Measurements from ENCODE around the gene KLF5.

DNA sequence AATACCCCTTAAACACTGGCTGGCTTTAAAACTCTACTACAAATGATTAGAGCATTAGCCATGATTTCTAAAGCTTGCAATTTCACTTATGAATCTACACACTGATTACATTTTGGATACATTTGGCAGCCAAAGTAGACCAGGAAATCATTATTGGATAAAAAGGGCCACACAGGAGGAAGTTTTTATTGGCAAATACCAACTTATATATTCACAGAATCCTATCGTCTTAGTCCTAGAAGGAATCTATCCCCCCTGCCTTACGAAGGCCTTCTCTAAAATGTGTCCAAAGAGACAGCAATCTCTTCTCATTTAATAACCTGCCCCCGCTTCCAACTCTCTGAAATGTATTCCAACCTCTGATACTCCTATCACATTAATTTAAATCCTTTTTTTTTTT lies 52.5 kb downstream of the KLF5 start:
- TF ChIP-seq POLR2A (IDR thresholded peaks at IDR 0.05; ENCODE audit: low read depth) (no peak), EP300 (IDR thresholded peaks at IDR 0.05) (no peak)
- TF ChIP-seq, protein P1, sequence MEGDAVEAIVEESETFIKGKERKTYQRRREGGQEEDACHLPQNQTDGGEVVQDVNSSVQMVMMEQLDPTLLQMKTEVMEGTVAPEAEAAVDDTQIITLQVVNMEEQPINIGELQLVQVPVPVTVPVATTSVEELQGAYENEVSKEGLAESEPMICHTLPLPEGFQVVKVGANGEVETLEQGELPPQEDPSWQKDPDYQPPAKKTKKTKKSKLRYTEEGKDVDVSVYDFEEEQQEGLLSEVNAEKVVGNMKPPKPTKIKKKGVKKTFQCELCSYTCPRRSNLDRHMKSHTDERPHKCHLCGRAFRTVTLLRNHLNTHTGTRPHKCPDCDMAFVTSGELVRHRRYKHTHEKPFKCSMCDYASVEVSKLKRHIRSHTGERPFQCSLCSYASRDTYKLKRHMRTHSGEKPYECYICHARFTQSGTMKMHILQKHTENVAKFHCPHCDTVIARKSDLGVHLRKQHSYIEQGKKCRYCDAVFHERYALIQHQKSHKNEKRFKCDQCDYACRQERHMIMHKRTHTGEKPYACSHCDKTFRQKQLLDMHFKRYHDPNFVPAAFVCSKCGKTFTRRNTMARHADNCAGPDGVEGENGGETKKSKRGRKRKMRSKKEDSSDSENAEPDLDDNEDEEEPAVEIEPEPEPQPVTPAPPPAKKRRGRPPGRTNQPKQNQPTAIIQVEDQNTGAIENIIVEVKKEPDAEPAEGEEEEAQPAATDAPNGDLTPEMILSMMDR (IDR thresholded peaks at IDR 0.05), result no peak
